ENCODE data around the gene PRDM16.

PRDM16 gene

DNA sequence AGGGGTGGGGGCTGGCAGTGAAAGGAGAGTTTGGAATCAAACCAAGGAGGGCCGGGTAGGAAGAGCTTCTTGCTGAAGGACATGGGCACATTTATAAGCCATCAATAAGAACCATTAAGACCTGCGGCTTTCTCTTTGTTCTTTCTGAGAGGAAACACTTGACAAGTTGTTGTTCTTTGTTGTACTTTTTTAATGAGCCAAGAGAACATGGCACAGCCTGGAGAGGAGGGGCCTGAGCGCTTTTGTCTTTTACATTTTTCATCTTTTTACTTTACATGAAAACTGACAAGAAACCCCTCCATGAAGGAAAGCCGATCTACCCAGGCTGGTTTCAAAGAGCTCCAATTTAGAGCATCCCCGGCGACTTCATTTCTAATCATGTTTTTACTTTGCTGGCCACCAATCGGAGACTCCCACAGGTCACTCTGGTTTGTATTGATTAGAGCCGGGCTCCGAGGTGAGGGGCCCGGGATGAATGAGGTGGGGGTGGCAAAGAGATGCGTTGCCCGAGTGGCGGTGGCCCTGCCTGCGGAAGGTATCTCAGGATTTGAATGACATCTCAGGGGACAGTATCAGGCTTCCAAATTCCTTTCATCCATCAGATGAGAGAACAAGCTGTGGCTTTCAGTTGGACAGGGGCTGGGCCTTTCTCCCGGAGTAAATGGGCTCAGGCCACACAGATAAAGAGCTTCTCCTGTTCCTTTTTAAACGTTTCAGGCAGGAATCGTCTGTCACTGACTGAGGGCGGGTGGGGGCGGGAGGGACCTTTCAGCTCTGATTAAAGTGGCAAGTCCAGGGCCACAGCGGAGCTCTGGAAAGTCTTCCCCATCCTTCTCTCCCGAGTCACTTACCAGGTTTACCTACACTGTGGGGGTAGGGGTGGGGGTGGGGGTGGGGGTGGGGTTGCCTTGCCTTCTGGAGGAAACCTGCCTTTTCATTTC is 246.7 kb downstream of the PRDM16 start:
- no peak for TF ChIP-seq POLR2A (IDR thresholded peaks at IDR 0.05; ENCODE audit: extremely low read depth, insufficient read length)
- TF ChIP-seq, protein P1, sequence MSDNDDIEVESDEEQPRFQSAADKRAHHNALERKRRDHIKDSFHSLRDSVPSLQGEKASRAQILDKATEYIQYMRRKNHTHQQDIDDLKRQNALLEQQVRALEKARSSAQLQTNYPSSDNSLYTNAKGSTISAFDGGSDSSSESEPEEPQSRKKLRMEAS (IDR thresholded peaks at IDR 0.05; ENCODE audit: low read depth, low read length), result no peak
- TF ChIP-seq CTCF (IDR thresholded peaks at IDR 0.05; ENCODE audit: low read depth, low read length), result no peak
- no peak for TF ChIP-seq MYC (IDR thresholded peaks at IDR 0.05; ENCODE audit: low read depth, low read length)
- no peak for DNase-seq (ENCODE audit: low read depth)
- H3K4me3 ChIP-seq (ENCODE audit: low read depth, low read length), result no peak overlapping the region

GRCh38 chr1:3316340-3316943 is 247.4 kb downstream of the PRDM16 start:
- TF ChIP-seq POLR2A (IDR thresholded peaks at IDR 0.05; ENCODE audit: extremely low read depth, insufficient read length) (no peak), CTCF (IDR thresholded peaks at IDR 0.05; ENCODE audit: low read depth, low read length) (no peak)
- H3K4me3 ChIP-seq (ENCODE audit: low read depth, low read length), result no peak overlapping the region

GRCh38 chr1:3317456-3317855 is 248.5 kb downstream of the PRDM16 start:
- TF ChIP-seq, protein P1 (IDR thresholded peaks at IDR 0.05; ENCODE audit: low read depth, low read length), result no peak
- TF ChIP-seq POLR2A (IDR thresholded peaks at IDR 0.05; ENCODE audit: extremely low read depth, insufficient read length) (no peak), CTCF (IDR thresholded peaks at IDR 0.05; ENCODE audit: low read depth, low read length) (no peak), MYC (IDR thresholded peaks at IDR 0.05; ENCODE audit: low read depth, low read length) (no peak)

More at GRCh38 chr1:3316340-3316943, 247.4 kb downstream of the PRDM16 start:
- no peak for DNase-seq (ENCODE audit: low read depth)

GRCh38 chr1:3318329-3318728 is 249.3 kb downstream of the PRDM16 start:
- TF ChIP-seq CTCF (IDR thresholded peaks at IDR 0.05; ENCODE audit: low read depth, low read length), result no peak
- TF ChIP-seq, protein P1 (IDR thresholded peaks at IDR 0.05; ENCODE audit: low read depth, low read length), result no peak
- no peak for TF ChIP-seq MYC (IDR thresholded peaks at IDR 0.05; ENCODE audit: low read depth, low read length)
- no peak for TF ChIP-seq POLR2A (IDR thresholded peaks at IDR 0.05; ENCODE audit: extremely low read depth, insufficient read length)
- DNase-seq (ENCODE audit: low read depth), result no peak
- H3K4me3 ChIP-seq (ENCODE audit: low read depth, low read length), result no peak overlapping the region

More at GRCh38 chr1:3317456-3317855, 248.5 kb downstream of the PRDM16 start:
- no peak overlapping the region for H3K4me3 ChIP-seq (ENCODE audit: low read depth, low read length)
- no peak for DNase-seq (ENCODE audit: low read depth)

GRCh38 chr1:3319874-3320245 is 250.9 kb downstream of the PRDM16 start:
- no peak overlapping the region for H3K4me3 ChIP-seq (ENCODE audit: low read depth, low read length)
- peak; percentile 72 for DNase-seq (ENCODE audit: low read depth)
- TF ChIP-seq, protein P1 (IDR thresholded peaks at IDR 0.05; ENCODE audit: low read depth, low read length), result no peak
- TF ChIP-seq CTCF (IDR thresholded peaks at IDR 0.05; ENCODE audit: low read depth, low read length), result peak; percentile 68
- TF ChIP-seq MYC (IDR thresholded peaks at IDR 0.05; ENCODE audit: low read depth, low read length), result no peak
